ENCODE data around the gene ARTN. TPM values are rescaled to one million over a fixed set of nuclear protein-coding genes. Genes with fewer than 3 reads are reported as not detected.
A peak's percentile ranks its signal among the peaks of the same experiment; 100 is the strongest.

ARTN gene
- total RNA-seq, 1 experiment from 2014 or later, result 10.6 TPM

DNA sequence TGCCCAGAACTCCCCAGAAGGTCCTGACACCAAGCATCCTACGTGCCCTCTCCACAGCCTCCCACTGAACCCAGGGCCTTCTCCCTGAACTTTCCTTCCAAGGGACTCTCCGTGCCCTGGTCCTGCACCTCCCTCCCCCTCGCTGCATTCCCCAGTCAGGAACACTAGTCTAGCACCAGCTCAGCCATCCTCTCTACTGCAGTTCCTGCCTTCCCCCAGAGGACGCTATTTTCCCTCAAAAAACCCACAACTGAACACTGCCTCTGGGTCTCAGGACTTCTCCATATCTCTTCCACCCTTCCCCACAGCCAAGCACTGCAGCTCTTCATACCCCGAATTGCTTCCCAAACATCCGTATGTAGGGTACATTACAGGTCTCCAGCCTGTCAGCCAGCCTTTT, 12.6 kb upstream of the ARTN start:
- Mint-ChIP-seq H3K9me3 (no peaks in the 10 kb centered on the region), H3K4me3 (no peak overlapping the region; a peak in 1 of 5 replicates), H3K27me3 (ENCODE audit: low read depth) (no peaks in the 10 kb centered on the region; the same call in 1 of the 2 replicates), H3K27ac (no peak overlapping the region), H3K36me3 (ENCODE audit: insufficient read depth in 1 of 3, low read depth in 3 of 3) (peaks cover 2 to 10% (median 3%) of the 10 kb centered on the region in 3 experiments; a peak in 6 of 7 replicates), H3K4me1 (peaks cover 2 to 3% of the 10 kb centered on the region in 2 experiments; a peak in 3 of 4 replicates)
- no peaks in the 10 kb centered on the region for H3K79me1 ChIP-seq (ENCODE audit: insufficient read depth, low read depth, low read length, poor library complexity, severe bottlenecking)
- H3K18ac ChIP-seq (ENCODE audit: insufficient read length, low read depth, low read length), result no peak overlapping the region
- no peak overlapping the region for H2AK5ac ChIP-seq (ENCODE audit: insufficient read length, low read length)
- no peak overlapping the region for H3K9ac ChIP-seq (ENCODE audit: extremely low read depth, insufficient read length, low read length)
- no peaks in the 10 kb centered on the region for H3K23me2 ChIP-seq (ENCODE audit: insufficient read length, low read depth, low read length, poor library complexity, severe bottlenecking)
- no peaks in the 10 kb centered on the region for H3K9me3 ChIP-seq (ENCODE audit: control insufficient read depth, low read depth, low read length)
- no peak overlapping the region for H2BK5ac ChIP-seq (ENCODE audit: insufficient read length, low read length)
- no peak overlapping the region for H2BK120ac ChIP-seq (ENCODE audit: low read depth, low read length, poor library complexity, severe bottlenecking)
- TF ChIP-seq CTCF (conservative IDR thresholded peaks at IDR 0.05), result peak; percentile 37; the same call in 2 of the 3 replicates
- no CpG with 5 or more reads among the region's 6 CpGs for WGBS (ENCODE audit: extremely low coverage, insufficient read length, low lambda C conversion rate)
- H3K27me3 ChIP-seq (ENCODE audit: insufficient read depth, low read length), result no peaks in the 10 kb centered on the region
- H4K91ac ChIP-seq (ENCODE audit: insufficient read length, low read depth, low read length), result no peak overlapping the region
- no peak overlapping the region for H3K56ac ChIP-seq (ENCODE audit: insufficient read length, low read depth, low read length)
- no peak overlapping the region for H2BK12ac ChIP-seq (ENCODE audit: insufficient read length, low read depth, low read length)
- no peak overlapping the region for H3K27ac ChIP-seq (ENCODE audit: insufficient read length, low read depth, low read length)
- no peak overlapping the region for H3T11ph ChIP-seq (ENCODE audit: low read length)
- no peak overlapping the region for H3K4me2 ChIP-seq (ENCODE audit: insufficient read depth, insufficient read length, low read length)
- no peak overlapping the region for H3K14ac ChIP-seq (ENCODE audit: insufficient read depth, low read length)
- no peak overlapping the region for H2AFZ ChIP-seq (ENCODE audit: low read length)
- DNase-seq, result no peak
- H4K8ac ChIP-seq (replicated peaks; ENCODE audit: insufficient read length, low read depth, low read length), result no peak overlapping the region
- no peaks in the 10 kb centered on the region for H3K79me2 ChIP-seq (ENCODE audit: insufficient read depth, low read length)
- H4K20me1 ChIP-seq (ENCODE audit: control insufficient read depth, insufficient read depth, insufficient read length), result no peaks in the 10 kb centered on the region
- no peak overlapping the region for H4K5ac ChIP-seq (ENCODE audit: insufficient read length, low read depth, low read length)
- H2BK15ac ChIP-seq (ENCODE audit: low read depth, low read length), result no peak overlapping the region
- H3K23ac ChIP-seq (ENCODE audit: insufficient read length, low read depth, low read length), result no peak overlapping the region
- H2BK20ac ChIP-seq (ENCODE audit: low read depth, low read length, poor library complexity, severe bottlenecking), result no peak overlapping the region
- H3K4ac ChIP-seq (ENCODE audit: low read depth, low read length), result no peak overlapping the region
- H3K4me1 ChIP-seq (ENCODE audit: insufficient read depth, low read length), result no peaks in the 10 kb centered on the region
